Stimulated activated CD8-positive, alpha-beta memory T cell treated with anti-CD3 and anti-CD28 coated beads, Interleukin-12 subunit alpha, Interleukin-12 subunit beta, amount 100 ng/mL, for 1 hour (primary cell): ENCODE results near the gene MAPKAPK5.
A peak's percentile ranks its signal among the peaks of the same experiment; 100 is the strongest.
"Not testable (repeated sequence)": the region's sequence is repeated elsewhere in the genome, so short reads cannot be mapped to it uniquely, and the experiment has no call there.

ENCODE experiments used
- DNase-seq: peaks from one replicate; pipeline ENCODE4 v3.0.0-alpha.2; 2020; ENCODE audit warnings: low read depth

Gene MAPKAPK5

GRCh38 chr12:111827907-111828306 lies 14.1 kb upstream of the MAPKAPK5 start:
- DNase-seq, result no peak

DNA sequence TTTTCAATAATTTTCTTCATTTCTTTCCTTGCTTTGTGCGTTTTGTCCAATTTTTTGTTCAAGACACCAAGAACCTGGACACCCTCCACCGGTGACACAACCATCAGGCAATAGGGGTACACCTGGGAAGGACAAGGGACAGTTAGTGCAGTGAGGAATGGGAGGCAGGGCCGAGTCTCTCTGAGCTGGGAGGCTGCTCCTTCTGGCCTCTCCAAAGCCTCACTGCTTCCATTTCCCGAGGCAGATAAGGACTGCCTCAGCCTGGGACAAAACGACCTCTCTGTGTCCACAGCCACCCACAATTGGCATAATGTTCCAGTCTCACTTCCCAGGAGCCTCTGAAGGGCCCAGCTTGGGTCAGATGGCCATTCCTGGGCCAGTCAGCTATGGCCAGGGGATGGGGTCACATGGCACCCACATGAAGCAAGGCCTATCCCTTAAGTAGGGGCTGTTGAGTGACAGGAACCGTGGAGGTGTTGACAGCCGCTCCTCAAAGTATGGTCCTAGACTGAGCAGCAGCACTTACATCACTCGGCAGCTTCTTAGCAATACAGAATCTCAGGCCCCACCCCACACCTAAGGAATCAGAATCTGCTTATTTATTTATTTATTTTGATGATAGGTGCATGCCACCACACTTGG lies 13.6 kb upstream of the MAPKAPK5 start:
- no peak for DNase-seq

- DNase-seq, result not testable (repeated sequence)
Measured at GRCh38 chr12:111829635-111830034, 12.4 kb upstream of the MAPKAPK5 start.

DNA sequence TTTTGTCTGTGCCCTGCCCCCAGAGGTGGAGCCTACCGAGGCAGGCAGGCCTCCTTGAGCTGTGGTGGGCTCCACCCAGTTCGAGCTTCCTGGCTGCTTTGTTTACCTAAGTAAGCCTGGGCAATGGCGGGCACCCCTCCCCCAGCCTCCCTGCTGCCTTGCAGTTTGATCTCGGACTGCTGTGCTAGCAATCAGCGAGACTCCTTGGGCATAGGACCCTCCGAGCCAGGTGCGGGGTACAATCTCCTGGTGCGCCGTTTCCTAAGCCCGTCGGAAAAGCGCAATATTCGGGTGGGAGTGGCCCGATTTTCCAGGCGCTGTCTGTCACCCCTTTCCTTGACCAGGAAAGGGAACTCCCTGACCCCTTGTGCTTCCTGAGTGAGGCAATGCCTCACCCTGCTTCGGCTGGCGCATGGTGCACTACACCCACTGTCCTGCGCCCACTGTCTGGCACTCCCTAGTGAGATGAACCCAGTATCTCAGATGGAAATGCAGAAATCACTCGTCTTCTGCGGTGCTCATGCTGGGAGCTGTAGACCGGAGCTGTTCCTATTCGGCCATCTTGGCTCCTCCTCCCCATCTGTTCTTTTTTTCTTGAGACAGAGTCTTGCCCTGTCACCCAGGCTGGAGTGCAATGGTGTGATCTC lies 7.2 kb upstream of the MAPKAPK5 start:
- not testable (repeated sequence) for DNase-seq

- DNase-seq, result not testable (repeated sequence)
Measured at GRCh38 chr12:111835531-111836181, 6.4 kb upstream of the MAPKAPK5 start.

GRCh38 chr12:111838353-111838752 lies 3.7 kb upstream of the MAPKAPK5 start:
- no peak for DNase-seq

- DNase-seq, result no peak
Measured at GRCh38 chr12:111840807-111841206, 1.2 kb upstream of the MAPKAPK5 start.

DNA sequence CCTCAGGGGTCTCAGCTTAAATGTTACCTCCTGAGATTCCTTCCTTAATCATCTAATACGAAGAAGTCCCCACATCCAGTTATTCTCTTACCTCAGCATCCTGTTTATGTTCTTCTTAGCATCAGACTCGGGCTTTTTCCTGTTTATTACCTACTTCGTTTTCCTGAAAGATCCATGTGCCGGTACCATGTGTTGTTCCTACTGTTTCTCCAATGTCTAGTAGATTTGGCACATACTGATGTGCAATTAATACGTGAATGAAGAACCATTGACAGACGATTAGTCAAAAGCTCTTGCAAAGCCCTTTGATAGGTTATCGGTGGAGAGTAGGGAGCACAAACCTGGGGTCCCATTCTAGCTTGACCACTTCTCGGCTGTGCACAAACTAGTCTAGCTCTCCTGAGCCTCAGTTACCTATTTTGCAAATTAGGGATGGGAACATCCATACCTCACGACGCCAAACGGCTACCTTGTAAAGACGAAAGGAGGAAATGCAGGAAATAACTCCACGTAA lies 735 bp upstream of the MAPKAPK5 start:
- no peak for DNase-seq

GRCh38 chr12:111842556-111843396 lies 748 bp downstream of the MAPKAPK5 start:
- peak; percentile 19 for DNase-seq

GRCh38 chr12:111846016-111846415 lies 4.0 kb downstream of the MAPKAPK5 start:
- no peak for DNase-seq

GRCh38 chr12:111850526-111850925 lies 8.5 kb downstream of the MAPKAPK5 start:
- DNase-seq, result no peak

DNA sequence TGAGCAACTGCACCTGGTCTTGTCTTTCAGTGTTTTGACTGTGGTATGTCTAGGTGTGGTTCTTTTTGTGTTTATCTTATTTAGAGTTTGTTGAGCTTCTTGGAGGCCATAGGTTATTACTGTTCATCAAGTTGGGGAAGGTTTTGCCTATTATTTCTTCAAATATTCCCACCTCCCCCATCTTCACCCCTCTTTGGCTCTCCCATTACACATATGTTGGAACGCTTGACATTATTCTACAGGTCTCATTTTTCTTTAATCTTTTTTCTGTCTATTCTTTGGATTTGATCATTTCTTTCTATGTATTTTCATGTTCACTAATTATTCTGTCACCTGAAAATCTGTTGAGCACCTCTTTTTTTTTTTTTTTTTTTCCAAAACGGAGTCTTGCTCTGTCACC lies 16.2 kb downstream of the MAPKAPK5 start:
- no peak for DNase-seq

- DNase-seq, result no peak
Measured at GRCh38 chr12:111858778-111859177, 16.8 kb downstream of the MAPKAPK5 start.

DNA sequence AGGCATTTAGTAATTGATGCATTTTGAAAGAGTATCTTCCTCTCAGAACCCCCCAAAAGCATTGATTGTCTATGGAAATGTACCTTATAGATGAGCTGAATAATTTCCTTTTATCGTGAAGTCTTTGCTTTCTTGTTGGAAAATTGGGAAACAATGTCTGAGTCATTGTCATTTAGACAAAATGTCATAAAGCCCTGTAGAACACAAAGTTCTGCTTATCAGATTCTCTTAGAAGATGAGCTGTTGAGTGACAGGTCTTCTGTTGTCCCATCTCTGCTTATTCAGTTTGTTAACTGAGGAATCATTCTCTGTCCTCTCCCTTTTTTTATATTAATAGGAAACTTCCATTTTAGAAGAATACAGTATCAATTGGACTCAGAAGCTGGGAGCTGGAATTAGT lies 22.9 kb downstream of the MAPKAPK5 start:
- DNase-seq, result no peak

- DNase-seq, result no peak
Measured at GRCh38 chr12:111867531-111867930, 25.5 kb downstream of the MAPKAPK5 start.

GRCh38 chr12:111868676-111869588 lies 26.9 kb downstream of the MAPKAPK5 start:
- DNase-seq, result no peak

DNA sequence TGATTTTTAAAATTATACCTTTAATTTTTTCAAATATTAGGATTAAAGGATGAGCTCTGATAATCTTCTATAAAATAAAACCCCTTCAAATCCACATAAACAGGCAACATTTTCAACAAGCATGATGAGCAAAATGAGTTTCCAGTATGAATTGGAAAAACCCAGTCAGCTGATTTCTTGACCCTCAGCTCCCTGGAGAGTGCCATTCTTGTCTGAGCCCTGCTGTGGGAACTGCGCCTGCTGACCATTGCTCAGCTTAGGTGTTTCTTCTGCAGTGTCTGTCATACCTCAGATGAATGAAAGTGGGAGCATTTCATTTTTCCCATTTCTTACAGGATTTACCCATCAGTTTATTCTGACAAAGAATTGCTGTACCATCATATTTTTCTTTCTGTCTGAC lies 27.6 kb downstream of the MAPKAPK5 start:
- no peak for DNase-seq

DNA sequence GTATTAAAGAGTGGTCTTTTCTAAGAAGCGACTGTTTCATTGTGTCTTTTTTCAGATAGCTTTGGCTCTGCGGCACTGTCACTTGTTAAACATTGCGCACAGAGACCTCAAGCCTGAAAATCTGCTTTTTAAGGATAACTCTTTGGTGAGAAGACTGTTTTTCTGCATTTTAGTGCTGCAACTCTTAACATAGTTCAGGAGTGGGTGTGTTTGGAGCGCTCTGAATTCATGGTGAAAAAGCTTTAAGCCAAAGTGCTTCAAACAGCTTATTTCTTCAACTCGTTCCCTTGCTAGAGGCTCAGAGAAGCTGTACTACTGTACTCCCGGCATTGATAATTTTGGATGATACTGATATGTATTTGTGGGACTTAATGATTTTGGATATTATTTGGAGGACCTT lies 28.2 kb downstream of the MAPKAPK5 start:
- DNase-seq, result no peak

- DNase-seq, result no peak
Measured at GRCh38 chr12:111870706-111871105, 28.7 kb downstream of the MAPKAPK5 start.

DNA sequence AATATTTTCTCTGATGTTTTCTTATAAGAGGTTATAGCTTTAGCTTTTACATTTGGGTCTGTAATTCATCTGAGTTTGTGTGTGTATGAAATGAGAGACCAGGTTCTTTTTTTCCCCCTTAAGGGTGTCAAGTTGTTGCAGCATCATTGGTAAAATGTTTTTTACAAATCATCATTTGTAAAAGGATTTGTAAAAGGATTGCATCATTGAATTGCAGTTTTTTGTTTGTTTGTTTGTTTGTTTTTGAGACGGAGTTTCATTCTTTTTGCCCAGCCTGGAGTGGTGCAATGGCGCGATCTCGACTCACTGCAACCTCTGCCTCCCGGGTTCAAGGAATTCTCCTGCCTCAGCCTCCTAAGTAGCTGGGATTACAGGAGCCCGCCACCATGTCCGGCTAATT lies 31.1 kb downstream of the MAPKAPK5 start:
- DNase-seq, result no peak

- no peak for DNase-seq
Measured at GRCh38 chr12:111881716-111882115, 39.7 kb downstream of the MAPKAPK5 start.
